Caco-2 (cell line): ENCODE measurements around the gene MYO1E. TPM values are rescaled to one million over a fixed set of nuclear protein-coding genes. Genes with fewer than 3 reads are reported as not detected.

Experiments used
- BruUV-seq: library from RNA; stranded (reverse); fragments of 400-500 nt; replicated peaks from 2 replicates; lab custom pipeline; 2021; lab: Mats Ljungman, UMichigan
- CTCF ChIA-PET: fragments of 300-600 bp; sonication (Branson Sonifier 250); formaldehyde crosslinking; loops from one replicate; lab custom pipeline; 2022; ENCODE audit warnings: antibody characterized with exemption; lab: Charles Lee
- POLR2A ChIA-PET: fragments of 300-600 bp; sonication (Branson Sonifier 250); formaldehyde crosslinking; loops from one replicate; lab custom pipeline; 2022; ENCODE audit warnings: antibody characterized with exemption; lab: Charles Lee
- DNase-seq, 2 experiments: peaks; one replicate each; pipeline versions ENCODE4 v3.0.0 to v3.0.0-alpha.2; 2020 to 2022
- H3K27me3 ChIP-seq: replicated peaks from 2 replicates; pipeline ENCODE4 v1.6.0; 2011; ENCODE audit warnings: low read length; ENCODE audit not compliant: control insufficient read depth, insufficient read depth
- H3K36me3 ChIP-seq: 2 replicates; pipeline ENCODE4 v1.5.1; 2011; ENCODE audit warnings: low read length; ENCODE audit not compliant: control insufficient read depth, insufficient read depth
- H3K4me1 ChIP-seq: fragments of 250-450 bp; sonication (Bioruptor Pico); 2 replicates; pipeline ENCODE4 v1.5.1; 2020; ENCODE audit warnings: mild to moderate bottlenecking
- H3K4me3 ChIP-seq: 2 replicates; pipeline ENCODE4 v1.5.1; 2011; ENCODE audit warnings: low read depth, mild to moderate bottlenecking, control low read depth, low read length
- H3K9me3 ChIP-seq: fragments of 250-450 bp; sonication (Bioruptor Pico); 2 replicates; pipeline ENCODE4 v1.5.1; 2020; ENCODE audit warnings: mild to moderate bottlenecking, moderate library complexity
- H3K27ac Mint-ChIP-seq: one replicate; pipeline ENCODE4 v1.8.0; 2022; ENCODE audit warnings: mixed read lengths; ENCODE audit not compliant: unreplicated experiment
- H3K27me3 Mint-ChIP-seq: one replicate; pipeline ENCODE4 v1.8.0; 2022; ENCODE audit warnings: mixed read lengths; ENCODE audit not compliant: insufficient read depth, unreplicated experiment
- H3K36me3 Mint-ChIP-seq: one replicate; pipeline ENCODE4 v1.8.0; 2022; ENCODE audit warnings: mild to moderate bottlenecking, mixed read lengths; ENCODE audit not compliant: insufficient read depth, unreplicated experiment
- H3K4me1 Mint-ChIP-seq: one replicate; pipeline ENCODE4 v1.8.0; 2022; ENCODE audit warnings: low read depth, mixed read lengths; ENCODE audit not compliant: unreplicated experiment
- H3K4me3 Mint-ChIP-seq: one replicate; pipeline ENCODE4 v1.8.0; 2022; ENCODE audit warnings: mild to moderate bottlenecking, moderate library complexity, mixed read lengths; ENCODE audit not compliant: unreplicated experiment
- H3K9me3 Mint-ChIP-seq: one replicate; pipeline ENCODE4 v1.8.0; 2022; ENCODE audit warnings: mixed read lengths; ENCODE audit not compliant: unreplicated experiment
- intact Hi-C: fragments of 100-400 bp; cut with micrococcal nuclease; formaldehyde crosslinking; loops from one replicate; pipeline ENCODE4 v1.10.0; 2022; ENCODE audit not compliant: unreplicated experiment
- total RNA-seq: library from RNA; stranded (reverse); gene quantifications from 2 replicates; pipeline ENCODE4 v1.2.3, GENCODE V29; 2022
- TF ChIP-seq, protein P1 (sequence below), 2 experiments: fragments of 200-600 bp in 1 of 2; IDR thresholded peaks; 1 replicate in 1 of 2; 2 replicates in 1 of 2; pipeline versions ENCODE4 v1.5.1 to v1.8.0; 2011 to 2022; ENCODE audit warnings: antibody characterized with exemption in 1 of 2, control low read depth in 1 of 2, inconsistent platforms in 1 of 2, low read depth in 1 of 2, low read length in 1 of 2, mild to moderate bottlenecking in 1 of 2, moderate library complexity in 1 of 2; ENCODE audit not compliant: insufficient read depth in 1 of 2, severe bottlenecking in 1 of 2, unreplicated experiment in 1 of 2

The MYO1E gene
- total RNA-seq, 1 experiment from 2014 or later, result 187 TPM

- CTCF ChIA-PET, result no interaction called here
- TF ChIP-seq, protein P1, sequence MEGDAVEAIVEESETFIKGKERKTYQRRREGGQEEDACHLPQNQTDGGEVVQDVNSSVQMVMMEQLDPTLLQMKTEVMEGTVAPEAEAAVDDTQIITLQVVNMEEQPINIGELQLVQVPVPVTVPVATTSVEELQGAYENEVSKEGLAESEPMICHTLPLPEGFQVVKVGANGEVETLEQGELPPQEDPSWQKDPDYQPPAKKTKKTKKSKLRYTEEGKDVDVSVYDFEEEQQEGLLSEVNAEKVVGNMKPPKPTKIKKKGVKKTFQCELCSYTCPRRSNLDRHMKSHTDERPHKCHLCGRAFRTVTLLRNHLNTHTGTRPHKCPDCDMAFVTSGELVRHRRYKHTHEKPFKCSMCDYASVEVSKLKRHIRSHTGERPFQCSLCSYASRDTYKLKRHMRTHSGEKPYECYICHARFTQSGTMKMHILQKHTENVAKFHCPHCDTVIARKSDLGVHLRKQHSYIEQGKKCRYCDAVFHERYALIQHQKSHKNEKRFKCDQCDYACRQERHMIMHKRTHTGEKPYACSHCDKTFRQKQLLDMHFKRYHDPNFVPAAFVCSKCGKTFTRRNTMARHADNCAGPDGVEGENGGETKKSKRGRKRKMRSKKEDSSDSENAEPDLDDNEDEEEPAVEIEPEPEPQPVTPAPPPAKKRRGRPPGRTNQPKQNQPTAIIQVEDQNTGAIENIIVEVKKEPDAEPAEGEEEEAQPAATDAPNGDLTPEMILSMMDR (IDR thresholded peaks at IDR 0.05; ENCODE audit: insufficient read depth in 1 of 2, low read depth in 1 of 2, low read length in 1 of 2, severe bottlenecking in 1 of 2, unreplicated experiment in 1 of 2), result no peak
- Mint-ChIP-seq H3K36me3 (peaks cover 7% of the 10 kb centered on the region), H3K27ac (no peak overlapping the region), H3K9me3 (no peaks in the 10 kb centered on the region), H3K4me1 (peaks cover 7% of the 10 kb centered on the region), H3K4me3 (no peak overlapping the region), H3K27me3 (no peaks in the 10 kb centered on the region)
- no peaks in the 10 kb centered on the region for H3K27me3 ChIP-seq
- POLR2A ChIA-PET, result no interaction called here
- intact Hi-C loops, result no loop called here
- peaks cover 28% of the 10 kb centered on the region for H3K4me1 ChIP-seq
- no peaks in the 10 kb centered on the region for H3K36me3 ChIP-seq
- BruUV-seq, result no TSS peak
- H3K9me3 ChIP-seq, result no peaks in the 10 kb centered on the region
- no peak overlapping the region for H3K4me3 ChIP-seq
- no peak for DNase-seq
These were observed 12.5 kb upstream of the MYO1E start for GRCh38 chr15:59385171-59385570.

GRCh38 chr15:59384507-59384906, 11.8 kb upstream of the MYO1E start:
- intact Hi-C loops, result no loop called here
- no TSS peak for BruUV-seq
- Histone ChIP-seq H3K36me3 (no peaks in the 10 kb centered on the region), H3K4me3 (no peak overlapping the region), H3K27me3 (no peaks in the 10 kb centered on the region), H3K4me1 (peaks cover 30% of the 10 kb centered on the region), H3K9me3 (no peaks in the 10 kb centered on the region)
- H3K27me3 Mint-ChIP-seq, result no peaks in the 10 kb centered on the region
- no peak overlapping the region for H3K4me3 Mint-ChIP-seq
- H3K4me1 Mint-ChIP-seq, result peaks cover 7% of the 10 kb centered on the region
- H3K27ac Mint-ChIP-seq, result no peak overlapping the region
- H3K36me3 Mint-ChIP-seq, result peaks cover 7% of the 10 kb centered on the region
- H3K9me3 Mint-ChIP-seq, result no peaks in the 10 kb centered on the region
- no peak for DNase-seq
- ChIA-PET POLR2A (no interaction called here), CTCF (interaction anchor here (1.2 kb wide), 1 partner anchor 37 kb away, joined by 4 read pairs; no protein-coding TSS in a partner anchor)
- TF ChIP-seq, protein P1 (IDR thresholded peaks at IDR 0.05; ENCODE audit: insufficient read depth in 1 of 2, low read depth in 1 of 2, low read length in 1 of 2, severe bottlenecking in 1 of 2, unreplicated experiment in 1 of 2), result no peak

- Histone ChIP-seq H3K4me3 (no peak overlapping the region), H3K27me3 (no peaks in the 10 kb centered on the region), H3K36me3 (no peaks in the 10 kb centered on the region), H3K4me1 (peaks cover 40% of the 10 kb centered on the region), H3K9me3 (no peaks in the 10 kb centered on the region)
- Mint-ChIP-seq H3K27ac (peak overlapping the region; percentile 91), H3K36me3 (peaks cover 7% of the 10 kb centered on the region), H3K4me3 (peak overlapping the region; percentile 60), H3K27me3 (no peaks in the 10 kb centered on the region), H3K4me1 (peaks cover 7% of the 10 kb centered on the region), H3K9me3 (no peaks in the 10 kb centered on the region)
- intact Hi-C loops, result no loop called here
- TF ChIP-seq, protein P1 (IDR thresholded peaks at IDR 0.05; ENCODE audit: insufficient read depth in 1 of 2, low read depth in 1 of 2, low read length in 1 of 2, severe bottlenecking in 1 of 2, unreplicated experiment in 1 of 2), result no peak
- POLR2A ChIA-PET, result interaction anchor here (0.7 to 1.3 kb wide), 2 partner anchors 8 to 125 kb away, joined by 5 to 35 read pairs; partner anchors contain the start of gene MYO1E
- CTCF ChIA-PET, result interaction anchor here (1.1 to 1.2 kb wide), 2 partner anchors 8 to 134 kb away, joined by 3 to 4 read pairs; partner anchors contain the start of gene MYO1E
- peak; percentile 89 to 94 for DNase-seq
- TSS peak; percentile 83 for BruUV-seq
These were observed 8.4 kb upstream of the MYO1E start for GRCh38 chr15:59380902-59381610.
